Choroid plexus epithelial cell (primary cell): ENCODE measurements around the gene SRRM5.

ENCODE experiments used
- DNase-seq: peaks from one replicate; pipeline ENCODE4 v3.0.0-alpha.2; 2010; ENCODE audit warnings: low read depth
- H3K4me3 ChIP-seq: 2 replicates; pipeline ENCODE4 v1.5.1; 2011; ENCODE audit warnings: low read depth, mild to moderate bottlenecking, control low read depth, low read length, moderate library complexity
- TF ChIP-seq, protein P1 (sequence below): conservative IDR thresholded peaks from 2 replicates; pipeline ENCODE4 v1.5.1; 2011; ENCODE audit warnings: low read depth, mild to moderate bottlenecking, control low read depth, inconsistent platforms, low read length, moderate library complexity

Gene SRRM5

DNA sequence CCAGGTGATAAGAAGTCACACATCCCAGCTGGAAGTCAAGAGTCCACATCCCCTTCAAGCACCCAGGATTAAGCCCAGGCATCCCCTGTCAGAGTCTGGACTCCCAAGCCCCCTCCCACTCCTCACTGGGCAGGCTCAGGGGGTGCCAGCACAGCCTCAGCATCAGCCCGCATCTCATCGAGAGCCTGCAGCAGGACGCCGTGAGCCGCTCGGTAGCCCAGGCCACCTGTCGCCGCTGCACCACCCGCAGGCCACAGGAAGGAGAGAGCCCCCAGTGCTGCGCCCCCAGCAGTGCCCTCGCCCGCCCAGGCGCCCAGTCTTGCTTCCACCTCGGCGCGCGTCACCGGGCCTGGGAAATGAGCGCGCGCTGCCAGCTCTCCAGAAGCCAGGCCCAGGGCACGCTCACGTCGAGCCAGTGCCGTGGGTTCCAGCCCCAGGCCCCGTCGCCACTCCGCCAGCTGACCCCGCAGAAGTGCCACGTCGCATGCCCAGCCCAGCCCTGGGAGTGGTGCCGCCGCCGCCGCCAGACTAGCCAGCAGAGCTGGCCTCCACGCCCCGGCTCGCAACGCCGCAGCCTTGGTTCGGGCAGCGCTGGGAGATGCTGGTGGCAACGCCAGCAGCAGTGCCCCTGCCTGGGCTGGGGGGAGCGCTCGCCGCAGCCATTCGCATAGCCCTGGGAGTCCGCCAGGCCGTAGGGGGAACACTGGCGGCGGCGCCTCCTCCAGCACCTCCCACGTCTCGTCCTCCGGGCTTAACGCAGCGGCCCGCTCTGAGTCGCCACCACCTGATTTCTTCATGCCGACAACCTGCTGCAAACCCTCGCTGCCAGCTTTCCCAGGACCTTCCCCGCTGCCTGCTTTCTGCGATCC, 19.8 kb upstream of the SRRM5 start:
- TF ChIP-seq, protein P1, sequence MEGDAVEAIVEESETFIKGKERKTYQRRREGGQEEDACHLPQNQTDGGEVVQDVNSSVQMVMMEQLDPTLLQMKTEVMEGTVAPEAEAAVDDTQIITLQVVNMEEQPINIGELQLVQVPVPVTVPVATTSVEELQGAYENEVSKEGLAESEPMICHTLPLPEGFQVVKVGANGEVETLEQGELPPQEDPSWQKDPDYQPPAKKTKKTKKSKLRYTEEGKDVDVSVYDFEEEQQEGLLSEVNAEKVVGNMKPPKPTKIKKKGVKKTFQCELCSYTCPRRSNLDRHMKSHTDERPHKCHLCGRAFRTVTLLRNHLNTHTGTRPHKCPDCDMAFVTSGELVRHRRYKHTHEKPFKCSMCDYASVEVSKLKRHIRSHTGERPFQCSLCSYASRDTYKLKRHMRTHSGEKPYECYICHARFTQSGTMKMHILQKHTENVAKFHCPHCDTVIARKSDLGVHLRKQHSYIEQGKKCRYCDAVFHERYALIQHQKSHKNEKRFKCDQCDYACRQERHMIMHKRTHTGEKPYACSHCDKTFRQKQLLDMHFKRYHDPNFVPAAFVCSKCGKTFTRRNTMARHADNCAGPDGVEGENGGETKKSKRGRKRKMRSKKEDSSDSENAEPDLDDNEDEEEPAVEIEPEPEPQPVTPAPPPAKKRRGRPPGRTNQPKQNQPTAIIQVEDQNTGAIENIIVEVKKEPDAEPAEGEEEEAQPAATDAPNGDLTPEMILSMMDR, result no peak
- no peak overlapping the region for H3K4me3 ChIP-seq
- no peak for DNase-seq

DNA sequence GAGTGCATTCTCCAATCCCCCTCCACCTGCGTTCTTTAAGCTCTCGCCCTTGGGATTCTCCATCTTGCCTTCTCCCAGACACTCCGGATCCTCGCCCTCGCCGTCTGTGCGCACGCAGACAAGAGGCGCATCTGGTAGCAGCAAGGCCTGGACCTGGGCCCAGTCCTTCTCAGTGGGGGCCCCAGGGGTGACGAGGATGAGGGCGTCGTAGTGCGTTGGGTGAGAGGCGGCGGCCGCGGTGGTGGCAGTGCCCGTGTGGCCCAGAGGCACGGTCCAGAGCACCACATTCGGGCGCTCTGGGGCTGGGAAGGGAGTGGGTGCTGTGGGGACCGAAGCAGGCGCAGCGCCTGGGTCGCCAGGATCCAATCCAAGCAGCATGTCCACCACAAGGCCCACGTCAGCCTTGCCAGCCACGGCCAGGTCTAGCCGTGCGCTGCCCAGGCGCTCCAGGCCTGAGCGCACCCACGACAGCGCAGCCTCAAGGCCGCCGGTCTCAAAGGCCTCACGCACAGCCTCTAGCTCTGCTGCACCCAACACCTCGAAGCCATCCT, 19.0 kb upstream of the SRRM5 start:
- H3K4me3 ChIP-seq, result no peak overlapping the region
- TF ChIP-seq, protein P1, result no peak
- no peak for DNase-seq

DNA sequence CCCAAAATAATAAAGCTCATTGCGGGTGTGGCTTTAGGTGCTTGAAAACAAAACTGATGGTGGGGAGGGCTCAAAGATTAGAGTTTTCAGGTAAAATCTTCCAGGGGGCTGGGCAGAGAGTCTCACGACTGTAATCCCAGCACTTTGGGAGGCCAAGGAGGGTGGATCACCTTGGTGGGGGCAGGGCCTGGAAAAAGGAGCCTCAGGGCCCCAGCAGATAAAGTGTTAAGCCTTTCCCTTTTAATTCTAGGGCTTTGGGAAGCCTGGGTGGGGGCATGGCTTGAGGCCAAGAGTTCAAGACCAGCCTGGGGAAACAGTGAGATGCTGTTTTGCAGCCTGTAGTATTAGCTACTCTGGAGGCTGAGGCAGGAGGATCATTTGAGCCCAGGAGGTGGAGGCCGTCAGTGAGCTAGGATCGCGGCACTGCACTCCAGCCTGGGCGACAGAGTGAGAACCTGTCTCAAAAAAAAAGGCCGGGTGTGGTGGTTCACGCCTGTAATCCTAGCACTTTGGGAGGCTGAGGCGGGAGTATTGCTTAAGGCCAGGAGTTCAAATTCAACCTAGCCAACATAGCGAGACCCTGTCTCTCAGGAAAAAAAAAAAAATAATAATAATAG, 17.7 kb upstream of the SRRM5 start:
- DNase-seq, result no peak
- TF ChIP-seq, protein P1, result no peak

DNA sequence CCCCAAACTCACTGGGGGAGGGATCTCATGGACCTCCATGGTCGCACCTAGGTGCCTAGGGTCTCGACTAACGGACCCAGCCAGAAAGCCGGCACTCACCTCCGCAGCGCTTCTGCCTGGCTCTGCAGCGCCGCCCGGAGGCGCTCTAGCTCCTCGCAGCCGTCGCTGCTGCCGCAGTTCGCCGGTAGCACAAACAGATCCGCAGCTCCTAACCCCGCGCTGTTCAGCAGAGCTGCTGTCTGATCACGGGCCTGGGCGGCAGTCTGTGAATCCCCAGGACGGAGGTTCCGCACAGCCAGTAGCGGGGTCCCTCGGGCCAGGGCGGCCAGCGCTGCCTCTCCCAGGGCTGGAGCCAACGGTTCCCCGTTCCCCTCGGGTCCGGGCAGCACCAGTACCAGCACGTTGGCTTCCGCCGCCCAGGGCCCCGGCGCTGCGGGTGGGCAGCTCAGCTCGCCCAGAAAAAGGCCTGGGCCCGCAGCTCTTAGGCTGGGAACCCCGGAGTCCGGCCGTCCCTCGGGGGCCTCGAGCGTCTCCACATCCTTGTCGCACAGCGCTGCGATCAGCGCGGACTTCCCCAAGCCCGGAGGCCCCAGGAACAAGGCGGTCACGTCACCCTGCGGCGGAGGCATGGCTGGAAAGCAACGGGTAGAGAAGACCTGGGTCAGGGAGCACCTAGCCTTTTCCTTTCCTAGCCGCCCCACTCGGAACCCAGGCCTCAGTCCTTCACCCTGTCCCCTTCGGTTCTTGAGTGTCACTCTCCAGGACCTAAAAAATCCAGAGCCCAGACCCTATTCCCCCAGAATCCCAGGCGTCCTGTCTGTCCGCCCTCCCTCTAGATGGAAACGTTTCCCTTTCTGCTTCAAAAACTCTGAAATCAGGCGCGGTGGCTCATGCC, 16.9 kb upstream of the SRRM5 start:
- TF ChIP-seq, protein P1, result peak; percentile 97
- peak overlapping the region; percentile 85 for H3K4me3 ChIP-seq
- DNase-seq, result peak; percentile 86

More for the DNA sequence above, 17.7 kb upstream of the SRRM5 start:
- H3K4me3 ChIP-seq, result peak overlapping the region; percentile 85

DNA sequence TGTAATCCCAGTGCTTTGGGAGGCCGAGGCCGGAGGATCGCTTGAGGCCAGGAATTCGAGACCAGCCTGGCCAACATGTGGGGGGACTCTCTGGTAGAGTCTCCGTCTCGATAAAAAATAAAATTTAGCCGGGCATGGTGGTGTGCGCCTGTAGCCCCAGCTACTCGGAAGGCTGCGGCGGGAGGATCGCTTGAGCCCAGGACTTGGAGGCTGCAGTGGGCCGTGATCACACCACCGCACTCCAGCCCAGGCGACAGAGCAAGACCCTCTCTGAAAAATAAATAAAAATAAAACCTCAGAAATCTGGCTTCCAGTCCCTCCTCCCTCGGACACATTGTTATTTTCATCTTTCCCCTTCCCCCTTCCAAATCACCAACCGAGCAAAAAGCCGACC, 16.3 kb upstream of the SRRM5 start:
- no peak for DNase-seq
- TF ChIP-seq, protein P1, result no peak
- H3K4me3 ChIP-seq, result peak overlapping the region; percentile 85

DNA sequence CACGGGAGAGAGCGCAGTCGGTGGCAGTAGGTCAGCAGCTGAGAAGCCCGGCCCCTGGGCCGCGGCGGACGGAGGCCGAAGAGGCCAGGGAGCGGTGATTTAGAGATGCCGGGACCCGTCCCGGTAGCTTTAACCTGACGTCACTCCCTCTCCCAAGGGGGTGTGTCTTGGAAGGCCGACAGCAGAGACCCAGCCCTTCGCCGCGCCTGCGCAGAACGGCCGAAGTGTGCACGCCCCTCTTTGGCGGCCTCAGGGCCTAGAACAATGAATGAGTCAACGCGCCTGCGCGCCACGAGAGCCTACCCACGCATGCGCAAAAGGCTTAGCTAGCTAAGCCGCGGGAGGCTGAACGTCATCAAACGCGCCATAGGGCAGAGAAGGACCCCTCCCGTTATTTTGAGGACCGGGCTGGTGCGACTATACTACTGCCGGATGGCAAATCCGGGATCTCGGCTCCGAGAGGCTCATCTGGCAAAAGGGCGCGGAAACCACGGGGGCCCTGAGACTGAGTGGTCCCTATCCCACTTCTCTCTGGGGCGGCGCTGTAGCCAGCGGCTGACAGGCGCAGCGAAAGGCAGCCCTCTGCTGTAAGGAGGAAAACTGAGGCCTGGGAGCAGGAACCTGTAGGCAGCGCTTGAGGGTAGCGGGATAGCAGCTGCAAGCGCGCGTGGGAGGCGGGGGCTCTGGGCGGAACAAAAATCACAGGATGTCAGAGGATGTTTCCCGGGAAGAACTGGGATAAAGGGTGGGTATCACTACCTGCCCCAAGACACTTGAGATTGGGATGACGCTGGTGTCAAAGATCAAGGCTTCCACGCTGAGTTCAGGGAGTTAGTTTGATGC, 15.7 kb upstream of the SRRM5 start, which contains the start of the genes IRGQ and ZNF576:
TSS of gene IRGQ (minus strand) at position 136 of the 843 bp plus-strand sequence. CDS start 796 bp downstream, outside the sequence.
TSS of gene ZNF576 (plus strand) at position 597 of the 843 bp plus-strand sequence. CDS start 514 bp downstream, outside the sequence.
- peak; percentile 100 for DNase-seq
- H3K4me3 ChIP-seq, result peak within 1 kb of the TSS; percentile 85
- TF ChIP-seq, protein P1, result peak; percentile 23
